ENCODE data around the gene HECW1.

HECW1 gene

GRCh38 chr7:43234968-43235367 is 122.5 kb downstream of the HECW1 start:
- TF ChIP-seq USF1 (IDR thresholded peaks at IDR 0.05), result no peak
- TF ChIP-seq RAD21 (IDR thresholded peaks at IDR 0.05; ENCODE audit: low read depth), result no peak
- no peak for TF ChIP-seq FOXM1 (IDR thresholded peaks at IDR 0.05; ENCODE audit: borderline replicate concordance, low read depth)
- TF ChIP-seq REST (IDR thresholded peaks at IDR 0.05; ENCODE audit: low read depth), result no peak
- no peak for TF ChIP-seq EGR1 (IDR thresholded peaks at IDR 0.05)
- TF ChIP-seq MAX (IDR thresholded peaks at IDR 0.05), result no peak

- TF ChIP-seq RAD21 (IDR thresholded peaks at IDR 0.05; ENCODE audit: low read depth) (no peak), EP300 (IDR thresholded peaks at IDR 0.05; ENCODE audit: borderline replicate concordance) (no peak), CEBPB (IDR thresholded peaks at IDR 0.05) (no peak), TAF1 (IDR thresholded peaks at IDR 0.05; ENCODE audit: low read depth) (no peak), MAX (IDR thresholded peaks at IDR 0.05) (no peak), USF1 (IDR thresholded peaks at IDR 0.05) (no peak), NFIC (IDR thresholded peaks at IDR 0.05) (no peak), REST (IDR thresholded peaks at IDR 0.05; ENCODE audit: low read depth) (no peak)
These were observed 128.1 kb downstream of the HECW1 start for GRCh38 chr7:43240565-43240964.

- TF ChIP-seq EGR1 (IDR thresholded peaks at IDR 0.05), result no peak
- TF ChIP-seq REST (IDR thresholded peaks at IDR 0.05; ENCODE audit: low read depth), result no peak
- TF ChIP-seq FOXM1 (IDR thresholded peaks at IDR 0.05; ENCODE audit: borderline replicate concordance, low read depth), result no peak
- no peak for TF ChIP-seq RAD21 (IDR thresholded peaks at IDR 0.05; ENCODE audit: low read depth)
- no peak for TF ChIP-seq TEAD4 (IDR thresholded peaks at IDR 0.05)
- no peak for TF ChIP-seq YY1 (IDR thresholded peaks at IDR 0.05; ENCODE audit: low read depth)
- no peak for TF ChIP-seq MAX (IDR thresholded peaks at IDR 0.05)
- no peak for TF ChIP-seq CREB1 (IDR thresholded peaks at IDR 0.05; ENCODE audit: low read depth)
These were observed 130.3 kb downstream of the HECW1 start for GRCh38 chr7:43242628-43243255.

- TF ChIP-seq EP300 (IDR thresholded peaks at IDR 0.05; ENCODE audit: borderline replicate concordance) (no peak), NFIC (IDR thresholded peaks at IDR 0.05) (no peak), TAF1 (IDR thresholded peaks at IDR 0.05; ENCODE audit: low read depth) (no peak), EGR1 (IDR thresholded peaks at IDR 0.05) (no peak), REST (IDR thresholded peaks at IDR 0.05; ENCODE audit: low read depth) (no peak), TEAD4 (IDR thresholded peaks at IDR 0.05) (no peak), TCF12 (IDR thresholded peaks at IDR 0.05; ENCODE audit: low read depth) (no peak), YY1 (IDR thresholded peaks at IDR 0.05; ENCODE audit: low read depth) (no peak), USF1 (IDR thresholded peaks at IDR 0.05) (no peak), CREB1 (IDR thresholded peaks at IDR 0.05; ENCODE audit: low read depth) (no peak), FOXM1 (IDR thresholded peaks at IDR 0.05; ENCODE audit: borderline replicate concordance, low read depth) (no peak), MAX (IDR thresholded peaks at IDR 0.05) (no peak), ZBTB7A (IDR thresholded peaks at IDR 0.05; ENCODE audit: low read depth) (no peak), CEBPB (IDR thresholded peaks at IDR 0.05) (no peak), RAD21 (IDR thresholded peaks at IDR 0.05; ENCODE audit: low read depth) (no peak)
These were observed 131.8 kb downstream of the HECW1 start for GRCh38 chr7:43244232-43244631.
